ENCODE measurements around the gene SYCP3. TPM values are rescaled to one million over a fixed set of nuclear protein-coding genes. Genes with fewer than 3 reads are reported as not detected.

The SYCP3 gene
- total and polyA plus RNA-seq, 2 of the 13 experiments (the other 11 are each of a cell fraction or from before 2014, with no cell fraction given), result not detected

GRCh38 chr12:101697197-101697929, 41.9 kb downstream of the SYCP3 start, which contains the start of gene CHPT1 (continued):
- TF ChIP-seq, protein P1, sequence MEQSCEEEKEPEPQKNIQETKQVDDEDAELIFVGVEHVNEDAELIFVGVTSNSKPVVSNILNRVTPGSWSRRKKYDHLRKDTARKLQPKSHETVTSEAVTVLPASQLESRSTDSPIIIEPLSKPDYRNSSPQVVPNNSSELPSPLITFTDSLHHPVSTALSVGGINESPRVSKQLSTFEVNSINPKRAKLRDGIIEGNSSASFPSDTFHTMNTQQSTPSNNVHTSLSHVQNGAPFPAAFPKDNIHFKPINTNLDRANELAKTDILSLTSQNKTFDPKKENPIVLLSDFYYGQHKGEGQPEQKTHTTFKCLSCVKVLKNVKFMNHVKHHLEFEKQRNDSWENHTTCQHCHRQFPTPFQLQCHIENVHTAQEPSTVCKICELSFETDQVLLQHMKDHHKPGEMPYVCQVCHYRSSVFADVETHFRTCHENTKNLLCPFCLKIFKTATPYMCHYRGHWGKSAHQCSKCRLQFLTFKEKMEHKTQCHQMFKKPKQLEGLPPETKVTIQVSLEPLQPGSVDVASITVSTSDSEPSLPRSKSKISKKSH (CRISPR knock-in tag; IDR thresholded peaks at IDR 0.05; ENCODE audit: borderline replicate concordance), result no peak
- peak; percentile 62 for TF ChIP-seq MED8 (CRISPR knock-in tag; IDR thresholded peaks at IDR 0.05; ENCODE audit: insufficient replicate concordance)
- TF ChIP-seq MYC (CRISPR knock-in tag; IDR thresholded peaks at IDR 0.05; ENCODE audit: borderline replicate concordance), result peak; percentile 40; the same call in 1 of the 2 replicates
- TF ChIP-seq ZNF564 (CRISPR knock-in tag; IDR thresholded peaks at IDR 0.05), result 0 out of 2 replicates have a peak, but pooled peaks have one; percentile 16
- TF ChIP-seq HMGA1 (CRISPR knock-in tag; conservative IDR thresholded peaks at IDR 0.05), result no peak
- no peak for TF ChIP-seq ZNF597 (CRISPR knock-in tag; IDR thresholded peaks at IDR 0.05)
- TF ChIP-seq EZH2 (conservative IDR thresholded peaks at IDR 0.05; ENCODE audit: low read depth, low read length), result no peak
- TF ChIP-seq, protein P2, sequence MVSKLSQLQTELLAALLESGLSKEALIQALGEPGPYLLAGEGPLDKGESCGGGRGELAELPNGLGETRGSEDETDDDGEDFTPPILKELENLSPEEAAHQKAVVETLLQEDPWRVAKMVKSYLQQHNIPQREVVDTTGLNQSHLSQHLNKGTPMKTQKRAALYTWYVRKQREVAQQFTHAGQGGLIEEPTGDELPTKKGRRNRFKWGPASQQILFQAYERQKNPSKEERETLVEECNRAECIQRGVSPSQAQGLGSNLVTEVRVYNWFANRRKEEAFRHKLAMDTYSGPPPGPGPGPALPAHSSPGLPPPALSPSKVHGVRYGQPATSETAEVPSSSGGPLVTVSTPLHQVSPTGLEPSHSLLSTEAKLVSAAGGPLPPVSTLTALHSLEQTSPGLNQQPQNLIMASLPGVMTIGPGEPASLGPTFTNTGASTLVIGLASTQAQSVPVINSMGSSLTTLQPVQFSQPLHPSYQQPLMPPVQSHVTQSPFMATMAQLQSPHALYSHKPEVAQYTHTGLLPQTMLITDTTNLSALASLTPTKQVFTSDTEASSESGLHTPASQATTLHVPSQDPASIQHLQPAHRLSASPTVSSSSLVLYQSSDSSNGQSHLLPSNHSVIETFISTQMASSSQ (IDR thresholded peaks at IDR 0.05; ENCODE audit: low read depth), result 0 out of 2 replicates have a peak, but pooled peaks have one; percentile 1
- TF ChIP-seq, protein P2 (CRISPR knock-in tag; IDR thresholded peaks at IDR 0.05; ENCODE audit: borderline replicate concordance), result no peak
- TF ChIP-seq MAFF (IDR thresholded peaks at IDR 0.05; ENCODE audit: low read depth, low read length), result no peak
- TF ChIP-seq ZNF326 (CRISPR knock-in tag; IDR thresholded peaks at IDR 0.05; ENCODE audit: borderline replicate concordance), result no peak
- TF ChIP-seq SMC3 (IDR thresholded peaks at IDR 0.05; ENCODE audit: low read length), result no peak
- no peak for TF ChIP-seq TERF1 (CRISPR knock-in tag; IDR thresholded peaks at IDR 0.05)
- TF ChIP-seq JUN (CRISPR knock-in tag; IDR thresholded peaks at IDR 0.05), result no peak
